ENCODE results near the gene HPSE. TPM values are rescaled to one million over a fixed set of nuclear protein-coding genes. Genes with fewer than 3 reads are reported as not detected.

Gene HPSE
- total and polyA plus RNA-seq, 2 experiments from 2014 or later, result 2.2 to 2.9 TPM

GRCh38 chr4:83281307-83281706, 53.3 kb downstream of the HPSE start:
- peaks cover 3% of the 10 kb centered on the region; the same call in 1 of the 3 replicates for H3K36me3 Mint-ChIP-seq (ENCODE audit: low read depth)
- Histone ChIP-seq H3K4me2 (no peak overlapping the region), H3K27ac (ENCODE audit: low read depth) (no peak overlapping the region), H4K20me1 (replicated peaks; ENCODE audit: insufficient read depth) (peaks cover 7% of the 10 kb centered on the region), H2AFZ (no peak overlapping the region), H3K36me3 (ENCODE audit: insufficient read depth) (peaks cover 3% of the 10 kb centered on the region; the same call in 1 of the 2 replicates), H3K27me3 (ENCODE audit: insufficient read depth) (peaks cover 13% of the 10 kb centered on the region), H3F3A (replicated peaks; ENCODE audit: low read depth) (no peaks in the 10 kb centered on the region), H3K9me2 (ENCODE audit: insufficient read depth) (no peaks in the 10 kb centered on the region), H3K79me2 (replicated peaks; ENCODE audit: insufficient read depth) (peaks cover 12% of the 10 kb centered on the region), H3K4me1 (ENCODE audit: insufficient read depth) (peaks cover 5% of the 10 kb centered on the region; the same call in 1 of the 2 replicates), H3K4me3 (no peak overlapping the region)
- H3K4me3 Mint-ChIP-seq, result no peak overlapping the region
- DNase-seq (ENCODE audit: low spot score), result peak; percentile 2
- H3K27ac Mint-ChIP-seq, result no peak overlapping the region
- no peak for ATAC-seq
- H3K27me3 Mint-ChIP-seq (ENCODE audit: insufficient read depth, low read depth, poor library complexity), result peaks cover 7% of the 10 kb centered on the region
- no peak for TF ChIP-seq REST (IDR thresholded peaks at IDR 0.05; ENCODE audit: unreplicated experiment)
- no peak for TF ChIP-seq ZNF462 (CRISPR knock-in tag; IDR thresholded peaks at IDR 0.05)
- TF ChIP-seq CTCF (conservative IDR thresholded peaks at IDR 0.05; ENCODE audit: low read depth in 2 of 2), result no peak
- no peak for TF ChIP-seq NANOG (IDR thresholded peaks at IDR 0.05; ENCODE audit: borderline replicate concordance)
- TF ChIP-seq ETS1 (IDR thresholded peaks at IDR 0.05), result no peak
- TF ChIP-seq POLR2AphosphoS5 (IDR thresholded peaks at IDR 0.05; ENCODE audit: low read depth), result no peak
- no peak for TF ChIP-seq STAT1 (IDR thresholded peaks at IDR 0.05; ENCODE audit: unreplicated experiment)
- no peak for TF ChIP-seq EZH2phosphoT487 (IDR thresholded peaks at IDR 0.05; ENCODE audit: unreplicated experiment)
- no peak for TF ChIP-seq EZH2 (IDR thresholded peaks at IDR 0.05; ENCODE audit: low read depth, unreplicated experiment)
- TF ChIP-seq CREB1 (CRISPR knock-in tag; IDR thresholded peaks at IDR 0.05; ENCODE audit: low read depth), result no peak
- TF ChIP-seq ZNF114 (CRISPR knock-in tag; IDR thresholded peaks at IDR 0.05), result no peak
- TF ChIP-seq JUNB (IDR thresholded peaks at IDR 0.05; ENCODE audit: unreplicated experiment), result no peak
- TF ChIP-seq ZNF331 (CRISPR knock-in tag; IDR thresholded peaks at IDR 0.05; ENCODE audit: low read depth), result no peak
- no peaks in the 10 kb centered on the region for H3K9me3 Mint-ChIP-seq
- peaks cover 11% of the 10 kb centered on the region; the same call in 2 of the 3 replicates for H3K4me1 Mint-ChIP-seq

All from GM23338 (cell line).